COLO668 (cell line): ENCODE data around the gene DERA.
"Not testable (repeated sequence)": the region's sequence is repeated elsewhere in the genome, so short reads cannot be mapped to it uniquely, and the experiment has no call there.

ENCODE experiments used
- DNase-seq: peaks from one replicate; lab custom pipeline; 2025; ENCODE audit not compliant: unreplicated experiment; lab: John Stamatoyannopoulos, UW

The DERA gene

DNA sequence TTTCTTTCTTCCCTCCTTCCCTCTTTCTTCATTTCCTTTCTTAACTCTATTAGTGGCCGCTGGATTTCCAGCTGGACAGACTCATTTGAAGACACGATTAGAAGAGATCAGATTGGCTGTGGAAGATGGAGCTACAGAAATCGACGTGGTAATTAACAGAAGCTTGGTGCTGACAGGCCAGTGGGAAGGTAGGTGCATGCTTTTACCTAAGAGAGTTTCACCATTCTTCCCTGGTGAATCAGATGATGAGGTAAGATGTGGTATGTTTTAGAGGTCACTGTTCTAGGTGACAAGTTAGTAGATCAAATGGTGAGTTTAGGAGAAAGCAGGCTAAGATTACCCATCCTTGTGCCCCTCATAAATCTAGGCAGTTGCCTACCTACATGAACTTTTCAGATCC, 51.6 kb downstream of the DERA start:
- DNase-seq = no peak

DNA sequence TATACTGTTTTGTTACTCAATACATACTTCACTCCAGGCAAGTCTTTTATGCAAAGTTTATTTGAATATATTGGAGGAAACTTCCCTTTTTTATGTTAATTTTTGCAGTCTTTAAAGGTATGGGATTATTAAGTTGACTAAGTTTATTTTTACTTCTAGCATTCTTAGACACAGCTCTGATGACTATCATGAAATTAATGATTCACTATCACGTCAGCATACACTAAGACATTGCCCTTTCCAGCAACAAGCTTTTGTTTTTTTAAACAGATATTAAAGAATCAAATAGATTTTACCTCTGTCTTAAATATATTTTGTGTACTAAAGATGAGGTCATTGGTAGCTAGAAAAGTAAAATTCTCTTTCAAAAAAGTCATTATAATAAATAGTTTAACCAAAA, 52.1 kb downstream of the DERA start:
- DNase-seq = no peak

DNA sequence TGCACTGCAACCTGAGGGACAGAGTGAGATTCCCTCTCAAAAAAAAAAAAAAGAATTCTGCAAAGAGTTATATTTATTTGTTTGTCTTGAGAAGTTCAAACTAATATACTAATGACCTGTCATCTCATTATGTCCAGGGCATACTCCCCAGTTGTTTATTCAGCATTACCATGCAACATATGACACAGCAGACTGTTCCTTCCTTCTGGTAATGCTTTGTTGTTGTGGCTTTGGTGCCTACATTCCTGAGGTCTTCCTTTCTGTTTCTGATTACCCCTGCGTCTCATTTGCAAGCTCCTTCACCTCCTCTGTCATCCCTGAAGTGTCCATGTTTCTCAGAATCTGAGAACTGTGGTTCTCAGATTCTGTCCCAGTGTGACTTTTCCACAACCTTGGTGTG, 55.3 kb downstream of the DERA start:
- no peak for DNase-seq

DNA sequence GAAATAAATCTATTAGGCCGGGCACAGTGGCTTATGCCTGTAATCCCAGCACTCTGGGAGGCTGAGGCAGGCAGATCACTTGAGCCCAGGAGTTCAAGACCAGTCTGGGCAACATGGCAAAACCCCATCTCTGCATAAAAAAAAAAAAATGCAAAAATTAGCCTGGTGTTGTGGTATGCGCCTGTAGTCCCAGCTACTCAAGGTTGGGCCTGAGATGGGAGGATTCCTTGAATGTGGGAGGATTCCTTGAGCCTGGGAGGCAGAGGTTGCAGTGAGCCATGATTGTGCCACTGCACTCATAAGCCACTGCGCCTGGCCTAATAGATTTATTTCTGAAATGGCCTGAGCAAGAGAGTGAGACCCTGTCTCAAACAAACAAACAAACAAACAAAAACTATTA, 55.9 kb downstream of the DERA start:
- DNase-seq = not testable (repeated sequence)

DNA sequence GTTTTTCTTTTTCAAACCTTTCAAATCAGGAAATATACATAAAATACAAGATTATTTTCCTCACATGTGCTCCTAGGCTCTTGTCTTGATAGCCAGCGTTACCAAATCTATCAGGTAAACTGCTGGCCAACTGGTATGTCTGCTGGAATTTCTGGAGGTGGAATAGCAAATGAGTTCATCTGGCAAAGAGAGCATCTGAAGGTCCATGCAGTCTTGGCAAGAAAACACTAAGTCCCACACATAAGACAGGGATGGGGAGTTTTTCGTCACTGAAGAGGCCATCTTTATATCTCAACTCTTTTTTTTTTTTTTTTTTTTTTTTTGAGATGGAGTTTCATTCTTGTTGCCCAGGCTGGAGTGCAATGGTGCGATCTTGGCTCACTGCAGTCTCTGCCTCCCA, 60.1 kb downstream of the DERA start:
- DNase-seq = no peak

DNA sequence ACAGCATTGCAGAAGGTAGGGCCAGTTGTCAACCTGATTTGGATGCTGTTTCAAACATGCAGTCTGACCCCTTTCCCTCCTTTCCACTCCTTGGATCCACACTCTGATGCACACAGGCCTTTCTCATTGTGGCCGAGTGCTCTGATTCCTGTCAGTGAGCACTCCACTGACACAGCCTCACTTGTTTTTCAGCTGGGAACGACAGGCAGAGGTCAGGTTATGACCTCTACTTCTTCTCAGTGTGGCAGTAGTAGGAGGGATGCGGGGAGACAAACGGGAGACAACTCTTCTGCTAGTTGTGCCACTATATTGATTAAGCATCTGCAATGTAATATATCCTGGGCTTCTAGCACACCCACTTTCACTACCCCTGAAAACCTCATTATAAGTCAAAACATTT, 61.8 kb downstream of the DERA start:
- DNase-seq = no peak

DNA sequence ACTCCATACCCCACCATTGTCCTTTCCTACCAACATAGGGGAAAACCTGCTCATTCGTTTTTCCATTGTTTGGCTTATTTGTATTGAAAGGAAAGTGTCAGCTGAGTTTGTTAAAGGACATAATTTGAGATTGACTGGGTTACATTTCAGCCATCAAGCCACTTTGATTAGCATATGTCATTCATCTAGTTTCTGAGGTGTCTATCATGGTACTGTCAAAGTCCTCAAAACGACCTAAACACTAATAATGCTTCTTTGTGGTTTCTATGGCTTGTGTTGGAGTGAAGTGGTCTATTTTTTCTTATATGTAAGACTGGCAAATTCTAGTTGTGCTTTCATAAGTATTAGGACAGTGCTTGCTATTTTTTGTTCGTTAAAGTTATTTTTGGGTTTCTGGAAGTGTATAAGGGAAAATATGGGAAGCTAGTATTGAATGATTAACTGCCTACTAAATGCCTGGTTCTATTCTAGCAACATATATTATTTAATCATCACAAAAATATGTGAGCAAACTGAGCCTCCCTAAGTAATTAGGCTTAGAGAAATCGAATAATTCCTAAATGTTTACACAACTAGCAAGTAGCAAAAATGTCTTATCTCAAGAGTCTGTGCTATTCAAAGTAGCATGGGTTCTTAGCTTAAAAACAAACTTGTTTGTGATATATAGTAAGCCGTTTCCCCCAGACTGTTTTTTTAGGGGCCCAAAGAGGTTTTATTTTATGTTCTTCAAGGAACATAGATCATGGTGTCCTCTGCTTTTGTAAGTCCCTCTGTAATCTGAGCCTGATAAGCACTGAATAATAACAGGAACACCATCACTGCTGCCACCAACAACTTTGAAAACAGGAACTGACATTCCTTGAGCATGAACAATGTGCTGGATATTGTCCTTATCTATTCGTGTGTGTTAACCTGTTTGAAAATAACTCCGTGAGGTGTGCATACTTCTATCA, 67.1 kb downstream of the DERA start:
- no peak for DNase-seq

DNA sequence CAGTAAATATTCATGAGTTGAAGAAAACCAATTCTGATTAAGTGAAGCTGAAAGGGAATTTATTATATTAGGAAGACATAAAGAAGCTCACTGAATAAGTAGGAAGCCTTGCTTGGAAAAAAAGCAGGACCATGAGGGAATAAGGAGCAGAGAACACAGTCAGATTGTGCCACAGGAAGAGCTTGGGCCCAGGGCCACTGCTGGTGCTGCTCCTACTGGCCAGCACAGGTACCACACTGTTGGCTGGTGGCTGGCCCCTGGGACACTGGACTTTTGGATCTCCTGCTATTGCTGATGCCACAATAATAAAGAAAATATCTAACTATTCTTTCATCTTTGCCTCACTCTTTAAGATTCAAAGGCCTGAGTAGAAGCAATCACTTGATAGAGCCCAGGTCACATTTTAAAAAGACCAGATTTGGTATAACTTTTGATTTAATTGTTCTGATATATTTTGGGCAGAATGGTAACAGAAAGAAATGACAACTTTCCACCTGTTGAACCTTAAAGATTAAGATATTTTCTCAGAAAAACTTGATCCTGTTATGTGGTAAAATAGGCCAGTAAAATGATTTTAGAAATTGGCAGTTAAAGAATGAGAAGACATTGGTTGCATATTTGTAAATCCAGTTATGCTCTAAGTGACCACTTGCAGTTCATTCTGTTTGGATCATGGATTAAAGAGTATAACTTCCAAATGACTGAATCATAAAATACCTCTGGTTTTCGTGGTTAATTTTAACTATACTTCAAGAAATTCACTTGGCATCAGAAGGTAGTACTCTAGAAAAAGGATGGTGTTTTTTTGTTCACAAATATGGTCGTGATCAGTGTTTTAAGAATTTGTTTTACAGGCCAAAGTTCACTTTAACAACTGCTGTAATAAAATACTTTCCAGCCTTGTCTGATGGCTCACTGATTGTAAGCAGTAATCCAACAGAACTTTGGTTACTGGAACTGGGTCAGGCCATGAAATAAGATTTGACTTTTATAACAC, 68.3 kb downstream of the DERA start:
- DNase-seq = no peak

DNA sequence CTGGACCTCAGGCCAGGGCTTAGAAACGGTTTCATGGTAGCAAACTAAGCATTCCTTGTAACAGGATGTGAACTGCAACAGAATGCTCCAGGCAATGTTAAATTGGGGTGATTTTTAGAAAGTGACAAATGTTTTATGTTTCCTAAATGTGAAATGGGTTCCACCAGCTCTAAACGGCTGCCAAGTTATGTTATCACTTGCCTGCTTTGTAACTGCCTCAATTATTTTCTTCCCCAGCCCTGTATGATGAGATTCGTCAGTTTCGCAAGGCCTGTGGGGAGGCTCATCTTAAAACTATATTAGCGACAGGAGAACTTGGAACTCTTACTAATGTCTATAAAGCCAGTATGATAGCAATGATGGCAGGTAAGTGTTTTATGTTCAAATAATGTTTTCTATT, 70.9 kb downstream of the DERA start:
- DNase-seq = no peak

DNA sequence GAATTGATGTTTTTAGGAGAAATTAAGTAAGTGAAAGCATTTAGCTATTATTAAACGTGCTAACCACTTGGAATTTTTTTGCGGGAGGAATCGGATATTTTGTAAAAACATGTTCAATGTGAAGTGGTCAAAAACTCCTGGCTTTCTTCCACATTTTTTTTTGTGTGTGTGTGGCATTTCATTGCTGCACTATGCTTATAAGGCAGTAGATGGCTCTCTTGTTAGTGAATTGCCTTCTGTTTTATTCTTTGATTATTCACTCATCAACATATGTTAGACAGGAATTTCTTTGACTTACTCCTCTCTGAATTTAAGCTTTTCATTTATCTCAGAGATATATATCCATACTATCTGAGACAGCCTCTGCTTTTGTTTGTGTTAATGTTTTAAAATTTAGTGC, 71.3 kb downstream of the DERA start:
- DNase-seq = no peak

DNA sequence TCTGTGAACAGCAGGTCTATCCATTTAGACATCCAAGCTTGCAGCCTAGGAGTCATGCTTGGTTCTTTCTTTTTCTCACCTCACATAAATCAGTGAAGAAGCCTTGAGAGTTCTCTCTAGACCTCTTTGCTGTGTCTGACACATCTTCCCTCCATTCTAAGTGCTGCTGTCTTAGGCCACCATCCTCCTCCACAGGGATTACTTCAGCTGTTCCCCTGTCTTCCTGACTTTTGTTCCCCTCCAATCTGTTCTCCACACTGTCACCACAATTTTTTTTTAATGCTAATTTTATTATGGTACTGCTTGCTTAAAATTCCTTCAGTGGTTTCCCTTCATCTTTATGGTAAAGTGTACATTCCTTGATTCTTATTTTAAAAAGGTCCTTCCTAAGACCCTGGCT, 71.8 kb downstream of the DERA start:
- no peak for DNase-seq

DNA sequence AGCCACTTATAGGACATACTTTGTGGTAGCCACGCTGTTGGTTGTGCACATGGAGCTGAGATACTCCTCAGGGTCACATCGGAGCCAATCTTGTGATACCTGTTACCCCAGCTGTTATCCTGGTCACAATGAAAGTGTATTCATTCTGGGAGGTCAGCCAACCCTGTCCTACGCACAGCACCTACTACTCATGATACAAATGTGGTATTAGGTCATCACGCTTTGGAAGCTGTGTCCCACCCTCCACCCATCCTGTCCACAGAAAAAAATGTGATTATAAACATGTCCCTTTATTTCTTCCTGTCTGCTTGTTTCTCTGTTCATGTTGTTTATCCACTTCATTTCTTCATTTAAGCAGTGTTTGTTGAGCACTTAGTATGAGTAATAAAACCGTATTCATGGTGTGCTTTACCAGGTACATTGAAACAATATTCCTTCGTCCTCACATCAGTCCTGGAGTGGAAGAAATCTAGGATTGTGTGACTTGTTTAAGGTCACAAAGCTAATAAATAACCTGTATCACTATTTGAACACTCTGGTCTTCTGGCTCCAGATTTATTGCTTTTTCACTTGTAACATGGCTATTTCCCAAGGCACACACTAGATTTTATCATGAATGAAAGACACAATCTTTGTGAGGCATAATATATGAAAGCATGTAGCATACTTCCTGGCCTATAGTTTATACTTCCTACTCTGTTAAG, 73.1 kb downstream of the DERA start:
- no peak for DNase-seq

DNA sequence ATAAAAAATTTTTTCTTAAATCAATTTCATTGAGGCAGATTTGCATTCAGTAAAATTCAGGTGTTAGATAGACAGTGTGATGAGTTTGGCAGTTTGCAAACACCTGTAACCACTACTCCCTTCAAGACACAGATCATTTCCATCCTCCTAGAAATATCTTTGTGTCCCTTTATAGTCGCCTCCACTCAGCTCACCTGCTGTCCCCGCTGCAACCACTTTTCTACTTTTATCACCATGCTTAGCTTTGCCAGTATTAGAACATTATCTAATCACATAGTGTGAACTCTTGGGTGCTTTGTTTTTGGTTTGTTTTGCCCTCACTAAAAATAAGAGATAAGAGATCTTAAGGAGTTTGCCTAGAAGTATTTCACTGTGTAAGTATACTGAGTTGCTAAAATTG, 73.8 kb downstream of the DERA start:
- no peak for DNase-seq

DNA sequence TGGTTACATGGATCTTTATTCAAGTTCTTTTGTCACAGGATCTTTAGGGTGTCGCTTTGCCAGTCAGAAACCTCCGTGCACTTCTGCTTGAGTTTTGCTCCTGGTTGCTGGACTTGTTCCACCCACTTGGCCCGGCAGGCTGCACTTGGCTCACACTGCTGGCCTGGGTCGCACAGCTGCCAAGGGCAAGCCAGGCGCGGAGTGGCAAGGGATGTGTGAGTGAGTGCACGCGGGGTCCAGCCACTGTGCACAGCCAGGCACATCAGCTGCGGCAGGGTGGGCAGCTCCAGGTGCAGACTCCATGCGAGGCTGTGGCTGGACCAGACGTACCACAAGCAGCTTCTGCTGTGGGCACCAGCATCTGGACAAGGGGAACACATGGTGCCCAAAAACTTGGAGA, 76.6 kb downstream of the DERA start:
- no peak for DNase-seq

DNA sequence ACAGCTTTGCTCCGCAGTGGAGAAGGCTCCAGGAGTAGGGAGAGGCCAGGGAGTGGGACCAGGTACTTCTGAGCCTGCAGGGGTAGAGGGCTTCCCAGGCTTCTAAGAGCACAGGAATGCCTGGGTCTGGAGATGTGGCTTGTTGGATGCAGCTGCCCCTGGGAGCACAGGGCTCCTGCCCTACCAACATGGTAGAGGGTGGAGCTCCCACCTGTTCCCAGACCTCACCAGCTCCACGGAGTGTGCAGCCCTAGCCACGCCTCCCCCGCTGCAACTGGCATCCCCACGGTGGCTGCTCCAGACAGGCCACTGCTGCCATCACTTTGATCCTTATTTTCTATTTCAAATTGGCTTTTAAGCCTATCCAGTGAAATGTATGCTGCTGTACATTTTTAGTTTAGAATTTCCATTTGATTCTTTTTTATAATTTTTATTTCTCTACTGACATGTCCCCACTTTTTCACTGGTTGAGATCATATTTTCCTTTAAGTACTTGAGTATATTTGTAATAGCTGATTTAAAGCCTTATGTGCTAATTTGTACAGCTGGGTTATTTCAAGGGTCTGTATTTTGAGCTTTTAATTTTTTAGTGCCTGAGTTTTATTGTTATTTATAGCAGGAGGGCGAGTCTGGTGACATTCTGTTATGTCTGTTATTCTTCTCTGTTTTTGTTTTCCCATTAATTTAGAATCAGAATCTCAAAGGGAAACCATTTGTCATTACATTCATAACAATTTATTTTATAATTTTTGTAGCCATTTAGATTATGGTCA, 78.0 kb downstream of the DERA start:
- no peak for DNase-seq

DNA sequence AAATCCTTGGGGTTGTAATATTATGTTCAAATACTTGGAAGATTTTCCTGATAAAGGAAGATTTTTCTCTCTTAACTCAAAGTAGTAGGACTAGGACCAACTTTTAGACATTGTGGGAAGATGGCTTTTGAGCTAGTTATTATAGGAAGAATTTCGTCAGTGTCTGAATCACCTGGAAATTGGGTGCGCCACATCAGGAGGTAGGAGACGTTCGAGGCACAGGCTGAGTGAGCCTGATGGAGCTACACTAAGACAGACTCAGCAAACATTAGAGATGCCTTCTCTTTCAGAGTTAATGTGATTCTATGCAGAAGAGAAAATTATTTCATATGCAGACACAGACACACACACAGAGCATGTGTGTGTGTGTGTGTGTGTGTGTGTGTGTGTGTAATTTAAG, 84.7 kb downstream of the DERA start:
- no peak for DNase-seq

DNA sequence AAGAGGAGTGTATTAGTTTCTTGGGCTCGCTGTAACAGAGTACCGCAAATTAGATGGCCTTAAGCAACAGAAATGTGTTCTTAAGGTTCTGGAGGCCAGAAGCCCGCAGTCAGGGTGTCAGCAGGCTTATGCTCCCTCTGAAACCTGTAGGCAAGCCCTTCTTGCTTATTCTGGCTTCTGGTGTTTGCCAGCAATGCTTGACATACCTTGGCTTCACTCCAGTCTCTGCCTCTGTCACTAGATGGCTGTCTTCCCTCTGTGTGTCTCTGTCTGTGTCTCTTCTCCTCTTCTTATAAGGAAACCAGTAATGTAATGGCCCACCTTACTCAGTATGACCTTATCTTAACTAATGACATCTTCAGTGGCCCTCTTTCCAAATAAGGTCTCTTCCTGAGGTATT, 85.1 kb downstream of the DERA start:
- DNase-seq = no peak

DNA sequence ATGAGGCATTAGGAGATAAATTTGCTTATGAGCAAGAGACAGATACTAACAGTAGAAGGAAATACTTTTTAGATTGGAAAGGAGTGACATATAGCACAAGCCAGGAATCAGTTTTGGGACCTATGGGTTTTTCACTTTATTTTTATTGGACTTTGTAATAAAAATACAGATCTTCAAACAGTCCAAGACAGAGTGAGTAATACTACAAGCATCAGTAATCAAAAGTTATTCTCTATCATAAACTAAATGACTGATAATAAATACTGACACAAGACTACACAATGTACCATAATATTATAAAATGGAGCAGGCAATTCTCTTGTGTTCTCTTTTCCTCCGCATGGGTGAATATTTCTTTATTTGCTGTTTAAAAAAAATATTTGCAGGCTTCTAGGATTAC, 85.8 kb downstream of the DERA start:
- DNase-seq = no peak

DNA sequence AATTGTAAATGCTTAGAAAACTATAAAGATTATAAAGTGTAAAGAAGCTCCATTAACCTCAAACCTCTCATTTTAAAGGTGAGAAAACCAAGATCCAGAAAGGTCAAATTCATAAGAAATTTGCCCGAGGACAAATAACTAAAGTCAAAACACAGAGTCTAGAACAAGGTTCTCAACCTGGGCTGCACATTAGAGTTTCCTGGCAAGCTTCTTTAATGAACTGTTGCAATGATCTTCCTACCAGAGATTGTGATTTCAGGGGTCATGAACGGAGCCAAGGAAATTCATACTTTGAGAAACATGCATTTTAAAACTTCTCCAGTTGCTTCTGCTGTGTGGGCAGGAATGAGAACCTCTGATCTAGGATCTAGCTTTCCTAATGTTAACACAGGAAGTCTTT, 86.8 kb downstream of the DERA start:
- no peak for DNase-seq

DNA sequence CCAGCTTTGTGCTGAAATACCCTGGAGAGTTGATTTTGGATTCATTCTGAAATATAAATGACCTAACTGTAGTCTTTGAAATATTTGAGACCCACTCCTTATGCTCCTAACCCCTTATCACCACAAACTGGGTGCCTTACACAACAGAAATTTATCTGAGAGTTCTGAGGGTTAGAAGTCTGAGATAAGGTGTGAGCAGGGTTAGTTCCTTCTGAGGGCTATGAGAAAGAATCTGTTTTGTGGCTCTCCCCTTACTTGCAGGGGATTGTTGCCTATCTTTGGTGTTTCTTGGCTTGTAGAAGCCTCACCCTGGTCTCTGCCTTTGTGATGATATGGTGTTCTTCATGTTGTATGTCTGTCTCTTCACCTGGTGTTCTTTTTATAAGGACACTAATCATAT, 91.7 kb downstream of the DERA start:
- DNase-seq = no peak

DNA sequence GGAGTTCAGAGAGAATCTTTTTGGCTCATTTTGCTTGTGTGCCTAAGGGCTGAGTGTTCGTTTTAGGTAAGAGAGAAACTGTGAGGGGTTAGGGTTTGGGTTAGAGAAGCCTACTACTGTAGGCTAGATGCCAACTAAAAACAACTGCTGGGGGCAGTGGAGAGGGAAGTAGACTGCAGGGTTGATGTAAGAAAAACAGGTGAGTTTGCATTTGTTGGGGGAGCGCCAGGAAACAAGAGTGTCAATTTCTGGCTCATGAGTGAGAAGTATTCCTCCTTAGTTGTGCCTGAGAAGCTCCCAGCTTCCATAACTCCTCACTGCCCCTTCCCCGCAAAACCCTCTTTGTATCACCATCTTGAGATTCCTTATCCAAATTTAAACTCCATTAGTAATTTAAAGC, 92.3 kb downstream of the DERA start:
- no peak for DNase-seq
